AG04450 (cell line): Measurements from ENCODE around the gene PIK3R5. TPM values are rescaled to one million over a fixed set of nuclear protein-coding genes. Genes with fewer than 3 reads are reported as not detected.

Source experiments
- CTCF ChIA-PET: fragments of 300-600, 350-600 bp; formaldehyde crosslinking; extraction: SDS; loops from one replicate; lab custom pipeline; 2022; ENCODE audit warnings: antibody characterized with exemption, inconsistent platforms; lab: Charles Lee
- POLR2A ChIA-PET: fragments of 350-600 bp; formaldehyde crosslinking; extraction: SDS; loops from one replicate; lab custom pipeline; 2021; ENCODE audit warnings: antibody characterized with exemption, inconsistent platforms; lab: Yijun Ruan, JAX
- DNase-seq: peaks from one replicate; pipeline ENCODE4 v3.0.0-alpha.2; 2011; ENCODE audit warnings: low read depth, low spot score
- H3K27ac ChIP-seq: one replicate; pipeline ENCODE4 v1.5.1; 2012; ENCODE audit warnings: low read depth, low read length, control low read depth
- H3K27me3 ChIP-seq: one replicate; pipeline ENCODE4 v1.6.0; 2012; ENCODE audit warnings: low read length; ENCODE audit not compliant: control insufficient read depth, insufficient read depth
- H3K4me3 ChIP-seq: 2 replicates; pipeline ENCODE4 v1.5.1; 2011; ENCODE audit warnings: mild to moderate bottlenecking, low read depth, low read length, control low read depth
- H3K9me3 ChIP-seq: 2 replicates; pipeline ENCODE4 v1.5.1; 2012; ENCODE audit warnings: low read length; ENCODE audit not compliant: control insufficient read depth, insufficient read depth
- CTCF ChIP-seq: IDR thresholded peaks from 2 replicates; pipeline ENCODE4 v1.5.1; 2011; ENCODE audit warnings: low read depth, low read length, control low read depth, inconsistent platforms
- polyA plus RNA-seq: library from polyadenylated mRNA; depleted of rRNA; stranded (reverse); fragments of >200 nt; gene quantifications from 2 replicates; pipeline ENCODE4 v1.2.3, GENCODE V29; 2011

Gene PIK3R5
- polyA plus RNA-seq, 1 experiment, result not detected

GRCh38 chr17:8898126-8898525 lies 67.4 kb downstream of the PIK3R5 start:
- no peak overlapping the region for H3K4me3 ChIP-seq
- POLR2A ChIA-PET, result no interaction called here
- CTCF ChIA-PET, result interaction anchor here (0.6 kb wide), 1 partner anchor 34 kb away, joined by 3 read pairs; no protein-coding TSS in a partner anchor

GRCh38 chr17:8896641-8897635 lies 68.6 kb downstream of the PIK3R5 start:
- POLR2A ChIA-PET, result no interaction called here
- H3K27me3 ChIP-seq, result no peaks in the 10 kb centered on the region
- no peak overlapping the region for H3K27ac ChIP-seq
- no peak for TF ChIP-seq CTCF
- CTCF ChIA-PET, result no interaction called here
- no peak overlapping the region for H3K4me3 ChIP-seq
- no peaks in the 10 kb centered on the region; the same call in 1 of the 2 replicates for H3K9me3 ChIP-seq
- no peak for DNase-seq

More at GRCh38 chr17:8898126-8898525, 67.4 kb downstream of the PIK3R5 start:
- Histone ChIP-seq H3K9me3 (no peaks in the 10 kb centered on the region; the same call in 1 of the 2 replicates), H3K27ac (no peak overlapping the region), H3K27me3 (no peaks in the 10 kb centered on the region)
- no peak for DNase-seq
- TF ChIP-seq CTCF, result no peak

- CTCF ChIA-PET, result interaction anchor here (0.6 to 1.4 kb wide), 5 partner anchors 16 to 954 kb away, joined by 3 to 7 read pairs (median 3); partner anchors contain the start of gene MYH10
- TF ChIP-seq CTCF, result no peak
- Histone ChIP-seq H3K4me3 (no peak overlapping the region), H3K27ac (no peak overlapping the region), H3K27me3 (no peaks in the 10 kb centered on the region), H3K9me3 (no peaks in the 10 kb centered on the region; the same call in 1 of the 2 replicates)
- POLR2A ChIA-PET, result no interaction called here
- DNase-seq, result no peak
Measured at GRCh38 chr17:8896087-8896486, 69.4 kb downstream of the PIK3R5 start.

GRCh38 chr17:8894673-8895578 lies 70.6 kb downstream of the PIK3R5 start:
- POLR2A ChIA-PET, result no interaction called here
- peak; percentile 86 for TF ChIP-seq CTCF
- no peaks in the 10 kb centered on the region for H3K27me3 ChIP-seq
- H3K27ac ChIP-seq, result no peak overlapping the region
- CTCF ChIA-PET, result interaction anchor here (0.6 to 1.7 kb wide), 14 partner anchors 15 to 955 kb away, joined by 3 to 7 read pairs (median 3); partner anchors contain the start of gene MYH10
- peak; percentile 8 for DNase-seq
- H3K4me3 ChIP-seq, result no peak overlapping the region; the same call in 1 of the 2 replicates
- no peaks in the 10 kb centered on the region; the same call in 1 of the 2 replicates for H3K9me3 ChIP-seq
